NCI-H69 (cell line): ENCODE results near the gene F8.
"Not testable (repeated sequence)": the region's sequence is repeated elsewhere in the genome, so short reads cannot be mapped to it uniquely, and the experiment has no call there.

ENCODE experiments used
- DNase-seq: peaks from one replicate; lab custom pipeline; 2025; lab: John Stamatoyannopoulos, UW

F8 gene

GRCh38 chrX:154816326-154816898 lies 206.1 kb downstream of the F8 start:
- not testable (repeated sequence) for DNase-seq

- DNase-seq, result no peak
These were observed 207.2 kb downstream of the F8 start for GRCh38 chrX:154815274-154815818.

GRCh38 chrX:154813801-154814200 lies 208.7 kb downstream of the F8 start:
- no peak for DNase-seq

DNA sequence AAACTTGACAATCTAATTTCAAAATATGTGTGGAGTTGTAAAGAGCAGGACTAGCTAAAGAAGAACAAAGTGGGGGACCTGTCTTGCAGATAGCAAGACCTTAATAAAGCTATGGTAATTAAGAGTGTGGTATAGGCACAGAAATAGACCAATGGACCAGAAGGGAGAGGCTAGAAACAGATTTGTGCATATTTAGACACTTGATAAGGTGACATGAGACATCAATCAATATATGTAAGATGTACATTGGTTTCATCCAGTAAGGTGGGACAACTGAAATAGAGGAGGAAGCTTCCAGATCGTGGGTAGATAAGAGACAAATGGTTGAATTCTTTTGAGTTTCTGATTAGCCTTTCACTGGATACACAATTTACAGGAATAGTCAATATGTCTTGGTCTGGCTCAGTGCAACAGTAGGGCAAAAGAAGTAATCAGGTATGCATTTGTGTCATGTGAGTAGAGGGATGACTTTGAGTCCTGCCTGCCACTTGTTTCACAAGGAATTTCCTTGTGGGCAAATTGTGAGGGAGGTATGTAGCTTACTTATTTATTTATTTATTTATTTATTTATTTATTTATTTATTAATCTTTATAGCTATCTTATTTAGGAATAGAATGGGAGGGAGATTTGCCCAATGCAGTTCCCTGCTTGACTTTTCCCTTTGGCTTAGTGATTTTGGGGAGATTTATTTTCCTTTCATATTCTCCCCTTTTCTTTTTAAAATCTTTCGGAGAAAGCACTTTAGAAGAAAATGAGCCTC lies 210.0 kb downstream of the F8 start:
- no peak for DNase-seq

DNA sequence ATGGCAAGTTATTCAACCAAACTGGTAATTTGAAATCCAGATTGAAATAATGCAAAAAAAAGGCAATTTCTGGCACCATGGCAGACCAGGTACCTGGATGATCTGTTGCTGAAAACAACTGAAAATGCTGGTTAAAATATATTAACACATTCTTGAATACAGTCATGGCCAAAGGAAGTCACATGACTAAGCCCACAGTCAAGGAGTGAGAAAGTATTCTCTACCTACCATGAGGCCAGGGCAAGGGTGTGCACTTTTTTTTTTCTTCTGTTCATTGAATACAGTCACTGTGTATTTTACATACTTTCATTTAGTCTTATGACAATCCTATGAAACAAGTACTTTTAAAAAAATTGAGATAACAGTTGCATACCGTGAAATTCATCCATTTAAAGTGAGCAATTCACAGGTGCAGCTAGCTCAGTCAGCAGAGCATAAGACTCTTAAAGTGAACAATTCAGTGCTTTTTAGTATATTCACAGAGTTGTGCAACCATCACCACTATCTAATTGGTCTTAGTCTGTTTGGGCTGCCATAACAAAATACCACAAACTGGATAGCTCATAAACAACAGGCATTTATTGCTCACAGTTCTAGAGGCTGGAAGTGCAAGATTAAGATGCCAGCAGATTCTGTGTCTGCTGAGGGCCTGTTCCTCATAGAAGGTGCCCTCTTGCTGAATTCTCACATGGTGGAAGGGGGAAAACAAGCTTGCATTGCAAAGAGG lies 212.4 kb downstream of the F8 start:
- no peak for DNase-seq

DNA sequence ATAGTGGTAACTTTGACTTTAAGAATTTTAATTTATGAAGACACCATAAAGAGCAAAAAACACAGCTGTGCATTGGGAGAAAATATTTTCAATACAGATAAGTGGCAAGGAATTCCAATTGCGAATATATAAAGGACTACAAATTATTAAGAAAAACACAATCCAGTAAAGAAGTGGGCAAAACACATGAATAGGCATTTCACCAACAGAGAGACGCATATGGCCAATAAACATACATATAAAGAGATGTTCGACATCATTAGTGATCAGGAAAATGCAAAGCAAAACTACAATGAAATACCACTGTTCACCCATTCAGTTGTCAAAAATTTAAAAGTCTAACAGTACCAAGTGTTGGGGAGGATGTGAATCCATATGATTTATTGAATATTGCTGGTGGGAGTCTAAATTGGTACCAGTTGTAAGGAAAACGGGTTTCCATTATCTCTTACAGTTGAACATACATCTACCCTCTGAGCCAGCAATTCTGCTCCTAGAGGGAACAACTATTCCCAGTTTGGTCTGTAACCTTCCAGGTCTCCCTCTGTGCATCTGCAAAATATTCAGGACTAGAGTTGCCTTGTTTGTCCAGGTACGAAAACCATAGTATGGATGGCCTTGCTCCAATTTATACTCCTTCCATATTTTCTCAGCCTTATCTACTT lies 215.6 kb downstream of the F8 start:
- DNase-seq, result no peak

GRCh38 chrX:154805696-154806091 lies 216.8 kb downstream of the F8 start:
- no peak for DNase-seq

DNA sequence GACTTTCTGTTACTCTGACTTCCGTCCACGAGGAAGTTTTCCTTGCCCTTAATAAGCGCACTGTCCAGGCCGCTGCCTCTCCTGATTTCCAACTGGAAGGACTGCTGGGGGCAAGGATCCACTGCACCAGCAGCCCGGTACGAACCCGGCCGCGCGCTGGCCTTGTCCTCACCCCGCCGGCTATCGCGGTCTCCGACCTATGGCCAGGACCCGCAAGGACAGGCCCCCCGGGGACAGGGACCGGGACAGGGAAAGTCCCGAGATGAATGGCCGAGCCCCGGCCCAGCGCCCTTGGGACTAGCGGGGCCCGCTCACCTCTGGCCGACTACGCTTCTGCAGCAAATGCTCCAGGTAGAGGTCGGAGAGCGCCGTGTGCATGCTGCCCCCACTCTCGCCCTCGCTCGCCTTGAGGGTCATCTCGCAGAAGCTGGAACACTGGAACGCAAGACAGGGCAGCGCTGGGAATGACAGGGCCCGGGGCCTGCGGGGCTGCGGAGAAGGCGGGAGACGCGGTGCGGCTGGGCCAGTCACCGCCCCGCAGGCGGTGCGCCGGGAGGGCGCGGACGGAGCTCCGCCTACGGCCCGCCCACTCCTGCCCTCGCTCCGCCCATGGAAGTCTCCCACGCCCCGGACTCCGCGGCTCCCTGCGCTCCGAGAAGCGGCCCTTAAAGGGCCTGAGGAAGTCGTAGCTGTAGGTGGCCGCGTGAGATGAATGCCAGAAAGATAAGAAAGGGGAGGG lies 217.4 kb downstream of the F8 start, which contains the start of gene MPP1:
TSS of gene MPP1 (minus strand) at position 529 of the 739 bp plus-strand sequence. CDS start at position 417, 112 bp downstream.
- DNase-seq, result peak; percentile 88

GRCh38 chrX:154804261-154804956 lies 218.1 kb downstream of the F8 start:
- peak; percentile 59 for DNase-seq

- peak; percentile 12 for DNase-seq
These were observed 219.6 kb downstream of the F8 start for GRCh38 chrX:154802947-154803346.

- DNase-seq, result peak; percentile 84
These were observed 221.9 kb downstream of the F8 start for GRCh38 chrX:154800478-154801210.

DNA sequence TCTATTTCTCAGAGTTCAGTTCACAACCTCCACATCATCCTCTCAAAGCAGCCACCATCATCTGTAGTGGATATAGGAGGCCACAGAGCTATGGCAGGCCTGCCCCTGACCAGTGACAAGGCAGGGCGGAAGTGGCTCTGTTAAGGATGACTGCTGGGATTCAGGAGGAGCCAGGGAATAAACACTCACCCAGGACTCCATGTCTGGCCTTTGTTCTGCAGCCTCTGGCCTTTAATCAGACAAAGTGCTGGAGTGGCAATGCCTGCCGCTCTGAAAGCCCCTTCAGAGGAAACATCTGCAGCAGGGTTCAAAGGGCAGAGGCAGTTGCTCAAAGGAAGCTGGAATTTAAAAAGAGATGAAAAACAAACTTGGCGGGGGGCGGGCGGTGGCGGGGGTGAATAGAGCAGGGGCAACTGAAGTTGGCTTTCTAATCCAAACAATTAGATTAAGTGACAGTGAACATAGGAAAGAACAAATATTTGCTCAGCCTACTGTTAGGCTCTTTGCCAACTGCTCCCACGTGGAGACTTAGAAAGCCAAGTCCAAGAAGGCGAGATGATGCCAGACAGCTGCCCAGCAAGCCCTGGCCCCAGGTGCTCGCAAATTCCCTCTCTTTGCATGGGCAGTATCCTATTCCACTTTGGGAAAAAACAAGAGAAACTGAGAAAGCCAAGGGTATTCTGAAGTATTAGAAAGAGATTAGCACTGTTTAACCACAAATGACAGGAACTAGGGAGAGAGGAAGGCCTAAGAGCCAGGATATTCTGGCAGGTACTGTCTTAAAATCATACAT lies 222.8 kb downstream of the F8 start:
- DNase-seq, result peak; percentile 99

DNA sequence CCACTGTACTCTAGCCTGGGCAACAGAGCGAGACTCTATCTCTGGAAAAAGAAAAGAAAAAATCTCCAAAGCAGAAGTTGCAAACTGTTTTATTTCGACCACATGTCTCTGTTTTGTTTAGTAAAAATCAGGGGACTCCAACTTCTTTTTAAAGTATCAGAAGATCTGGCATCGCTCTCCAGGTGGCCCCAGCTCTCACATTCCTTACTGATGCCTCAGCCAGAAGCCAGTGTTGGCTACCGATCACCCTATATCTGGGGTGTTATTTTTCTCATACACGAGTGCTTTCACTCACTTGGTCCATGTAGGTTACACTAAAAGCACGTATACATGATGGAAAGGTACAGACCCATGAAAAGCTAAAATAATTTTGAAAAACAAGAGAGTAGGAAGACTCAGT lies 225.5 kb downstream of the F8 start:
- no peak for DNase-seq

DNA sequence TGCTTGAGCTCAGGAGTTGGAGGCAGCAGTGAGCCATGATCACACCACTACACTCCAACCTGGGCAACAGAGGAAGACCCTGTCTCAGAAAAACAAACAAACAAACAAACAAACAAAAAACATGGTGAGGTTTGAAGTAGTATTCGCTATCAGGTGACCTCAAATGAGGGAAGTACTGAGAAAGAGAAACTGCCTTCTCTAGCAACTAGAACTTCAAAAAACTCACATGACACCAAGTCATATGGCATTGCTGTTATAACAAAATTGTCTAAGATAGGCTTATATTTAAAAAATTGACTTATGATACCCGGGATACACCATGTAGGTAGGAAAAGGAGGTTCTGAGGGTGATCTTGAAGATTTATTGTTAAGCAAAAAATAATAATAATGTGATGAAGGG lies 227.5 kb downstream of the F8 start:
- DNase-seq, result no peak

- DNase-seq, result peak; percentile 20
These were observed 229.3 kb downstream of the F8 start for GRCh38 chrX:154793084-154793795.

DNA sequence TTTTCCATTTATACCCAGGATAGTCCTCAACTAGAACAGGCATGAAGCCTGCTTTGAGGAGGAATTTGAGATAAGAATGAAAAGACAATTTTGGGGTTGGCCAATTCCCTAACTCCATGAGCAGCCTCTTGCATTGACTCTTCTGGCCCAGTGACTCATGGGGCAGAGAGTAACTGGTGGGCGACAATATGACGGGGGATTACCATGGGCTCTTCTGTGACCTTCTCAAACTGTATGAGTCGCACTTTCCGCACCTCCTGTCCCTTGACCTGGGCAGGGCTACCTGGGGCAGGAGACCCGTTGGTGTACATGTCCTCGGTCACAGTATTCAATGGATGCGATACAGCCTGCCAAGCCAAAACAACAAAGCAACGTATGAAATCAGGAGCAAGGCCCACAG lies 230.6 kb downstream of the F8 start:
- no peak for DNase-seq

DNA sequence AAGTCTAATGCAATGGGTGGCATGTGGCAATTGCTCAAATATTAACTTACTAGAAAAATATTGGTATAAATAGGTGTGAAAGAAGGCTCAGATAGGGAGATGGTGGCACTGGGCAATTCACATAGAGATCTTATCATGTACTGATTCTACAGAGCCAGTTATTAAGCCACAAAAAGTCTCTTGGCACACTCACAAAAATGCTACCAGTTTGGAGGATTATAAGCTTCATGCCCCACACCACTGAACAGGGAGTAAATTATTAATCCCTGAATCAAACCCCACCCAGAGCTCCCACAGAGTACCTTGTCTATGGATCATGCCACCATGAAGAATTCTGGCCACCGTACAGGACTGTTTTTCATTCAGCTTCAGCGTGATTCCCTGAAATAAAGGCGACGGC lies 231.1 kb downstream of the F8 start:
- no peak for DNase-seq
